Activated naive CD8-positive, alpha-beta T cell (primary cell): ENCODE measurements around the gene OR8H1.

Source experiments
- H3K27ac Mint-ChIP-seq: one replicate; pipeline ENCODE4 v1.8.0; 2021; ENCODE audit warnings: mixed read lengths
- H3K27me3 Mint-ChIP-seq: one replicate; pipeline ENCODE4 v1.8.0; 2021; ENCODE audit warnings: mixed read lengths
- H3K36me3 Mint-ChIP-seq: one replicate; pipeline ENCODE4 v1.8.0; 2021; ENCODE audit warnings: mixed read lengths
- H3K4me1 Mint-ChIP-seq: one replicate; pipeline ENCODE4 v1.8.0; 2021; ENCODE audit warnings: low read depth, mixed read lengths
- H3K4me3 Mint-ChIP-seq: one replicate; pipeline ENCODE4 v1.8.0; 2021; ENCODE audit warnings: mild to moderate bottlenecking, mixed read lengths
- H3K9me3 Mint-ChIP-seq: one replicate; pipeline ENCODE4 v1.8.0; 2021; ENCODE audit warnings: low read depth, mixed read lengths

OR8H1 gene

DNA sequence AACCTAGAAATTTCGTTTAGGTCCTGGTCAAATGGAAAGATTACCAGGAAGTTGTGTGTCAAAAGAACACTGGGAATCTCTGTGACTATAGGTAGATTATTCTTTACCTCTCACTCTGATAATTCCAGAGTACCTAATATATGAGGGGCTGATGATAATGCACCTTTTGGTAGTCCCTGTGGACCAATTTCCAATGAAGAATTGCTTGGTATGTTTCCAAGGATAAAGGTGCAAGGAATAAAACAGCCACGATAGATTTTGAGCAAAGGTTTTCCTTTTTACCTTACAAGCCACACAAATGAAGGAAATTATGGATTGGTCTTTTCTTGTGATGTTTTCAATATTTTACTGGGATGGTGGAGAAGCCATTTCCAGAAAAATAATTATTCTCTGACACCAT, at the start of gene OR8H1:
Gene OR8H1 (minus strand): TSS at position 101 of the 400 bp plus-strand sequence. CDS start 1,192 bp downstream, outside the sequence.
- Mint-ChIP-seq H3K9me3 (no peaks in the 10 kb centered on the region), H3K36me3 (no peaks in the 10 kb centered on the region), H3K4me3 (no peak within 1 kb of the TSS), H3K27me3 (no peaks in the 10 kb centered on the region), H3K4me1 (no peaks in the 10 kb centered on the region), H3K27ac (no peak within 1 kb of the TSS)

DNA sequence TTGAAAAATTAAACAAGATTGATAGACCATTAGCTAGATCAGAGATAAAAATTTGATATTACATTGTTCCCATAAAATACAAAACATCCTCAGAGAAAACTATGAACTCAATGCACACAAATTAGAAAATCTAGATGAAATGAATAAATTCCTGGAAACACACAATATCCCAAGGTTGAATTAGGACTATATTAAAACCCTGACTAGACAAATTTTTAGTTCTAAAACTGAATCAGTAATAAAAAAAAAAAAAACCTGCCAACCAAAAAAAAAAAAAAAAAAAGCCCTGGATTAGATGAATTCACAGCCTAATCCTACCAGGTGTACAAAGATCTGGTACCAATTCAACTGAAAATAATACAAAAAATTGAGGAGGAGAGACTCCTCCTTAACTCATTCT, 48.2 kb upstream of the OR8H1 start:
- H3K27me3 Mint-ChIP-seq: no peaks in the 10 kb centered on the region
- no peaks in the 10 kb centered on the region for H3K4me1 Mint-ChIP-seq
- peaks cover 33% of the 10 kb centered on the region for H3K9me3 Mint-ChIP-seq
- no peak overlapping the region for H3K27ac Mint-ChIP-seq
- no peaks in the 10 kb centered on the region for H3K36me3 Mint-ChIP-seq
- no peak overlapping the region for H3K4me3 Mint-ChIP-seq

DNA sequence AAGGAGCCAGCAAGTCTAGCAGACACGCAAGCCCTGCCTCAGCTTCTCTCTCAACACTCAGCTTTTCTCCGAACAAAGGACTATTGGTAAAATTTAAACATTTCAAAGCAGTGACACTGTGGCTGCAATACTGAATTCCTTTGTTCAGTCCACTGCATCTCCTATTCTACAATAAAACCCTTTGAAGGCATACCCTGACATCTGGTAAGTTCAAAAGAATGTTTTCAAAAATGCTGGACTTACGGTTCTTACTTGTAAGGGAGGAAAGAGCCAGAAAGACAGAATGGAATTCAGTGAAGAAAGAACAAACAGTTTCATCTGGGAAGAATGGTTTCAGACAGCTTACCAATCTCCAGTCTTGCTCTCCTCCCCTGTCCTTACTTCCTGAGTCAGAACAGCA, 41.1 kb upstream of the OR8H1 start:
- H3K9me3 Mint-ChIP-seq: peaks cover 8% of the 10 kb centered on the region
- no peak overlapping the region for H3K4me3 Mint-ChIP-seq
- H3K4me1 Mint-ChIP-seq: no peaks in the 10 kb centered on the region
- no peak overlapping the region for H3K27ac Mint-ChIP-seq
- H3K27me3 Mint-ChIP-seq: no peaks in the 10 kb centered on the region
- no peaks in the 10 kb centered on the region for H3K36me3 Mint-ChIP-seq

DNA sequence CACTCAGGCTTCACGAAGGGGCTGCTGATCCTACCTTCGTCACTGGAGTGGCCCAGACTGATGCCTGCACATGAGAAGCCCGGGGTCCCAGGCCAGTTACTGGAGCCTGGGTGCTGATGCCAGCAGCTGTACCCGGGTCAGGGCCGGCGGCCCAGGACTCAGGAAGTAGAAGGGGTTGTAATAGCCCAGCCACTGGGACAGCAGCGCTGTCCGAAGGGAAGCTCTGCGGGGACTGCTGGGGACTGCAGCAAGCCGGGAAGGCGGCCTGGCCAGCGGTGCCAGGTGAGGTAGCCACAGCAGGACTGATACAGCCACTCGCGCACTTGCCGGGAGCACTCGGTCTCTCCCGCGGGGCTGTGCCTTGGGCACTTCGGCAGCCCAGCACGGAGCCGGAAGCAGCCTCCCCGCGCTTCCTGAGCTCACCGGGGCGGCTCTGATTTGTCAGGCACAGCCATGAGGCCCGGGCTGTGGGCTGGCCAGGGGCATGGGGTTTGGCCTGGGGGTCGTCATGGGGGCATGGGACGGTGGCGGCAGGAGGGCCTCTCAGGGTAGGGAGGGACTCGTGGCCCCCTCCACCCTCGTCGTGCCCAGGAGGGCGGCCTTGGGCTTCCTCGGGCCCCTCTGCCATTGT, 39.9 kb upstream of the OR8H1 start:
- Mint-ChIP-seq H3K4me1 (no peaks in the 10 kb centered on the region), H3K36me3 (no peaks in the 10 kb centered on the region), H3K4me3 (no peak overlapping the region), H3K27ac (no peak overlapping the region), H3K9me3 (peaks cover 4% of the 10 kb centered on the region), H3K27me3 (no peaks in the 10 kb centered on the region)

GRCh38 chr11:56314844-56315243, 22.8 kb upstream of the OR8H1 start, which contains the start of gene OR8K3:
OR8K3 (plus strand) TSS chr11:56315144; CDS start chr11:56318307, 3,163 bp downstream.
- H3K36me3 Mint-ChIP-seq: no peaks in the 10 kb centered on the region
- no peaks in the 10 kb centered on the region for H3K4me1 Mint-ChIP-seq
- peaks cover 11% of the 10 kb centered on the region for H3K9me3 Mint-ChIP-seq
- no peaks in the 10 kb centered on the region for H3K27me3 Mint-ChIP-seq
- H3K27ac Mint-ChIP-seq: no peak within 1 kb of the TSS
- no peak within 1 kb of the TSS for H3K4me3 Mint-ChIP-seq

GRCh38 chr11:56307836-56308235, 15.8 kb upstream of the OR8H1 start:
- Mint-ChIP-seq H3K27ac (no peak overlapping the region), H3K36me3 (no peaks in the 10 kb centered on the region), H3K4me3 (no peak overlapping the region), H3K27me3 (no peaks in the 10 kb centered on the region), H3K4me1 (no peaks in the 10 kb centered on the region), H3K9me3 (peaks cover 34% of the 10 kb centered on the region)

DNA sequence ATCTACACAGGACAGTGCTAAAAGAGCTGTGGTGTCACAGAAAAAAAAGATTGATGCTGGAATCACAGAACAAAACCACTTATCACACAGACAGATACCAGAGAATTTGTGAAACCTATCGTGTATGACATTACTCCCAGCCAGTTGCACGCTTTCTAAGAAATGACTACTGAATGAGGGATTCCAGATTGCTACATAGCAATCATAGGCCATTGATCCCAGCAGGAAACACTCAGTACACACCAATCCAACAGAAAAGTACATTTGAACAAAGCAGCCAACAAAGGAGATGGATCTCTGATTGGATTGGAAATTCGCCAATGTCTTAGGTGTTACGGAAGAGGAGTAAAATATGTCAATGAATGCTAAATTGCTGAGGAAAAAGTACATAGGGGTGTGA, 4.8 kb upstream of the OR8H1 start:
- Mint-ChIP-seq H3K36me3 (no peaks in the 10 kb centered on the region), H3K4me1 (no peaks in the 10 kb centered on the region), H3K27me3 (no peaks in the 10 kb centered on the region), H3K4me3 (no peak overlapping the region), H3K27ac (no peak overlapping the region), H3K9me3 (no peaks in the 10 kb centered on the region)

DNA sequence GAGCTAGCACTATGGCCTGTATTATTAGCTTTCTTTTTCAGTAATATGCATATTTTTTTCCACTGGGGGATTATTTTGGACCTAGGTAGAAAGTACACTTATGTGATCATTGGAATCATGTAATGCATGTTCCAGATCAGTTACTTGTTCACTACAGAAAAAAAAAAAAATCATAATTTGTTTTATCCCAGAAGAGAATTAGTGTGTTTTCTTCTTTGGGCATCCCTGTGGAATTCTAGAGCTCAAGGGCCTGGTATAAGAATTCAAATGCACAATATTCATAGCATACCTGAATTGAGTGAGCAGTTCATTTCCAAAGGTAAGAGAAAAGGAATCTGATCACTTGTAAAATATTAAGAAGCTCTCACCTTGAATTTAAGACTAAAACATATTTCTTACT, 18.2 kb downstream of the OR8H1 start, which contains the start of gene OR5T1:
Gene OR5T1 (plus strand): TSS at position 301 of the 400 bp plus-strand sequence. CDS start 1,485 bp downstream, outside the sequence.
- Mint-ChIP-seq H3K27me3 (no peaks in the 10 kb centered on the region), H3K9me3 (peaks cover 34% of the 10 kb centered on the region), H3K4me1 (no peaks in the 10 kb centered on the region), H3K4me3 (no peak within 1 kb of the TSS), H3K27ac (no peak within 1 kb of the TSS), H3K36me3 (no peaks in the 10 kb centered on the region)

- Mint-ChIP-seq H3K27ac (no peak overlapping the region), H3K4me1 (no peaks in the 10 kb centered on the region), H3K4me3 (no peak overlapping the region), H3K9me3 (peaks cover 33% of the 10 kb centered on the region), H3K36me3 (no peaks in the 10 kb centered on the region), H3K27me3 (no peaks in the 10 kb centered on the region)
Measured at GRCh38 chr11:56271092-56271491, 21.0 kb downstream of the OR8H1 start.

- Mint-ChIP-seq H3K4me1 (no peaks in the 10 kb centered on the region), H3K27ac (no peak within 1 kb of the TSS), H3K27me3 (no peaks in the 10 kb centered on the region), H3K4me3 (no peak within 1 kb of the TSS), H3K9me3 (peaks cover 6% of the 10 kb centered on the region), H3K36me3 (no peaks in the 10 kb centered on the region)
Measured at GRCh38 chr11:56251954-56252353, 40.1 kb downstream of the OR8H1 start, which contains the start of gene OR5T3. OR5T3 (plus strand) TSS chr11:56252254; CDS start chr11:56252254, 0 bp downstream.
